GM12878 (cell line): Measurements from ENCODE around the gene SRGAP1. TPM values are rescaled to one million over a fixed set of nuclear protein-coding genes. Genes with fewer than 3 reads are reported as not detected.

ENCODE experiments used
- ATAC-seq: fragments of 200-7000 bp; cut with Tn5 transposase; 3 replicates; pipeline ENCODE4 v1.9.1; 2020; ENCODE audit warnings: mild to moderate bottlenecking, moderate library complexity
- BruUV-seq: library from RNA; stranded (reverse); fragments of 400-500 nt; replicated peaks from 2 replicates; lab custom pipeline; 2021; lab: Mats Ljungman, UMichigan
- CTCF ChIA-PET: fragments of 300-600 bp; sonication (Branson Sonifier 250); formaldehyde crosslinking; extraction: SDS; loops from one replicate; lab custom pipeline; 2021; ENCODE audit warnings: inconsistent platforms; lab: Yijun Ruan, JAX
- POLR2A ChIA-PET: fragments of 350-600 bp; formaldehyde crosslinking; extraction: SDS; loops from one replicate; lab custom pipeline; 2021; ENCODE audit warnings: inconsistent platforms; lab: Charles Lee
- RAD21 ChIA-PET: fragments of 300-600 bp; sonication (Branson Sonifier 250); formaldehyde crosslinking; loops from one replicate; lab custom pipeline; 2023; ENCODE audit warnings: antibody characterized with exemption; ENCODE audit not compliant: unreplicated experiment; lab: Charles Lee
- SMC1A ChIA-PET: fragments of 300-600 bp; sonication (Branson Sonifier 250); formaldehyde crosslinking; loops from one replicate; lab custom pipeline; 2023; ENCODE audit not compliant: unreplicated experiment, uncharacterized antibody; lab: Charles Lee
- DNase-seq: peaks from one replicate; pipeline ENCODE4 v3.0.0-alpha.2; 2011; ENCODE audit warnings: low read depth, low spot score
- FAIRE-seq: peaks from 3 replicates; lab custom pipeline; 2011; peaks lifted over from hg19 to GRCh38; lab: Jason Lieb, UNC
- H2AFZ ChIP-seq: 2 replicates; pipeline ENCODE4 v1.6.0; 2011; ENCODE audit warnings: low read depth, low read length, control low read depth; ENCODE audit not compliant: control insufficient read depth
- H3K27ac ChIP-seq: 2 replicates; pipeline ENCODE4 v1.5.1; 2011; ENCODE audit warnings: control low read depth; ENCODE audit not compliant: control insufficient read depth, insufficient read depth
- H3K27me3 ChIP-seq, 2 experiments: replicated peaks in 1 of 2; 2 replicates each; pipeline versions ENCODE4 v1.6.0 to v1.6.1; 2011; ENCODE audit warnings: low read length in 1 of 2; ENCODE audit not compliant: control insufficient read depth in 2 of 2, insufficient read depth in 2 of 2
- H3K36me3 ChIP-seq, 2 experiments: 2 replicates each; pipeline ENCODE4 v1.5.1; 2011; ENCODE audit warnings: low read length in 1 of 2; ENCODE audit not compliant: control insufficient read depth in 2 of 2, insufficient read depth in 2 of 2
- H3K4me1 ChIP-seq: 2 replicates; pipeline ENCODE4 v1.6.1; 2011; ENCODE audit warnings: mild to moderate bottlenecking, low read length, moderate library complexity, mixed read lengths; ENCODE audit not compliant: control insufficient read depth, insufficient read depth
- H3K4me2 ChIP-seq: 2 replicates; pipeline ENCODE4 v1.6.0; 2011; ENCODE audit warnings: control low read depth; ENCODE audit not compliant: control insufficient read depth, insufficient read depth
- H3K4me3 ChIP-seq: fragments of 200-600 bp; sonication (generic); 2 replicates; pipeline ENCODE4 v1.5.1; 2016
- H3K79me2 ChIP-seq: 2 replicates; pipeline ENCODE4 v1.6.0; 2011; ENCODE audit warnings: low read length; ENCODE audit not compliant: control insufficient read depth, insufficient read depth
- H3K9ac ChIP-seq: 2 replicates; pipeline ENCODE4 v1.8.0; 2011; ENCODE audit warnings: low read length, control low read depth, mixed read lengths; ENCODE audit not compliant: control insufficient read depth, insufficient read depth
- H3K9me3 ChIP-seq: replicated peaks from 3 replicates; pipeline ENCODE4 v1.5.1; 2011; ENCODE audit warnings: mild to moderate bottlenecking, low read length; ENCODE audit not compliant: control insufficient read depth, insufficient read depth
- H4K20me1 ChIP-seq: 2 replicates; pipeline ENCODE4 v1.6.0; 2011; ENCODE audit not compliant: control insufficient read depth, insufficient read depth
- ATF2 ChIP-seq: IDR thresholded peaks from 2 replicates; pipeline ENCODE4 v1.6.1; 2012; ENCODE audit warnings: low read length, inconsistent platforms
- CTCF ChIP-seq, 3 experiments: IDR thresholded peaks in 2 of 3; conservative IDR thresholded peaks in 1 of 3; 2 replicates each; pipeline ENCODE4 v1.5.1; 2011; ENCODE audit warnings: low read depth in 3 of 3, low read length in 3 of 3, mild to moderate bottlenecking in 3 of 3, control low read depth in 2 of 3, moderate library complexity in 2 of 3, inconsistent platforms in 1 of 3, mixed read lengths in 1 of 3; ENCODE audit not compliant: control insufficient read depth in 2 of 3, insufficient read depth in 1 of 3; ENCODE audit errors: extremely low read depth in 1 of 3
- ETV6 ChIP-seq, 2 experiments: fragments of 450-650 bp in 1 of 2; IDR thresholded peaks in 1 of 2; conservative IDR thresholded peaks in 1 of 2; 2 replicates each; pipeline ENCODE4 v1.6.1; 2014; ENCODE audit warnings: antibody characterized with exemption in 1 of 2, borderline replicate concordance in 1 of 2, low read depth in 1 of 2, mild to moderate bottlenecking in 1 of 2, moderate library complexity in 1 of 2
- IKZF2 ChIP-seq, 2 experiments: fragments of 450-650 bp; IDR thresholded peaks; 2 replicates each; pipeline ENCODE4 v1.6.1; 2017; ENCODE audit warnings: mild to moderate bottlenecking in 2 of 2, moderate library complexity in 2 of 2
- RB1 ChIP-seq: fragments of 450-650 bp; formaldehyde crosslinking; IDR thresholded peaks from 2 replicates; pipeline ENCODE4 v1.6.1; 2017; ENCODE audit warnings: mild to moderate bottlenecking, borderline replicate concordance
- TARDBP ChIP-seq: IDR thresholded peaks from 2 replicates; pipeline ENCODE4 v1.6.1; 2016; ENCODE audit warnings: borderline replicate concordance
- ZNF217 ChIP-seq: fragments of 450-650 bp; IDR thresholded peaks from 2 replicates; pipeline ENCODE4 v1.6.1; 2017; ENCODE audit warnings: antibody characterized with exemption, mild to moderate bottlenecking
- ZNF274 ChIP-seq: IDR thresholded peaks from one replicate; pipeline ENCODE4 v1.8.0; 2011; ENCODE audit not compliant: insufficient read length, insufficient read depth
- WGBS: methylation state at CpG from one replicate; pipeline ENCODE4 v1.1.6; 2016; ENCODE audit warnings: low lambda C conversion rate; ENCODE audit not compliant: insufficient replicate concordance, insufficient coverage; ENCODE audit errors: missing lambda C conversion rate; 5-methylcytosine and 5-hydroxymethylcytosine counted together
- in situ Hi-C: fragments of 300-500 bp; cut with MboI; formaldehyde crosslinking; loops from 9 replicates; pipeline ENCODE4 v1.14.3; 2018; ENCODE audit warnings: mixed read lengths
- intact Hi-C: fragments of 100-400 bp; cut with micrococcal nuclease; formaldehyde crosslinking; loops from one replicate; pipeline ENCODE4 v1.14.2; 2022; ENCODE audit not compliant: unreplicated experiment
- polyA plus RNA-seq, 11 experiments: library from polyadenylated mRNA; depleted of rRNA in 4 of 11; unstranded in 6 of 11; stranded (reverse) in 5 of 11; fragments of >200 nt; fragmentation: Nextera tagmentation in 4 of 11; fragmentation: Illumina TruSeq in 1 of 11; extraction: Ambion mirVana in 4 of 11; extraction: Trizol in 1 of 11; gene quantifications; 1 replicate in 1 of 11; 2 replicates in 10 of 11; pipeline versions ENCODE4 v1.2.1 to v1.2.3, GENCODE V29; 2011 to 2016; ENCODE audit warnings: inconsistent platforms in 2 of 11, missing spikeins in 2 of 11, low read depth in 1 of 11
- total RNA-seq, 4 experiments: library from RNA; depleted of rRNA in 3 of 4; stranded (reverse); fragments of >200 nt in 3 of 4; fragmentation: Illumina TruSeq in 1 of 4; extraction: Trizol in 1 of 4; gene quantifications; 2 replicates each; pipeline versions ENCODE4 v1.2.1 to v1.2.3, GENCODE V29; 2013 to 2021
- TF ChIP-seq, protein P1 (sequence below): fragments of 450-650 bp; formaldehyde crosslinking; IDR thresholded peaks from 2 replicates; pipeline ENCODE4 v1.4.0; 2022; ENCODE audit warnings: mild to moderate bottlenecking, moderate library complexity
- TF ChIP-seq, protein P2 (sequence below): fragments of 450-650 bp; IDR thresholded peaks from 2 replicates; pipeline ENCODE4 v1.6.1; 2014; ENCODE audit warnings: mild to moderate bottlenecking

SRGAP1 gene
- total and polyA plus RNA-seq, 10 of the 15 experiments (the other 5 are each of a cell fraction or from before 2014, with no cell fraction given) = 0.16 to 0.85 (median 0.46) TPM

GRCh38 chr12:64139021-64139420, 294.5 kb downstream of the SRGAP1 start (continued):
- TF ChIP-seq CTCF (IDR thresholded peaks at IDR 0.05 in 2 of 3, conservative IDR thresholded peaks at IDR 0.05 in 1 of 3; ENCODE audit: control insufficient read depth in 2 of 3, extremely low read depth in 1 of 3, insufficient read depth in 1 of 3, low read depth in 3 of 3, low read length in 3 of 3) (no peak), ETV6 (conservative IDR thresholded peaks at IDR 0.05 in 1 of 2, IDR thresholded peaks at IDR 0.05 in 1 of 2; ENCODE audit: borderline replicate concordance in 1 of 2, low read depth in 1 of 2) (no peak), RB1 (no peak), TARDBP (no peak), ZNF217 (no peak)

- BruUV-seq = no TSS peak
- Histone ChIP-seq H4K20me1 (no peaks in the 10 kb centered on the region), H3K27ac (no peak overlapping the region), H3K9me3 (no peaks in the 10 kb centered on the region), H3K4me1 (no peaks in the 10 kb centered on the region), H2AFZ (no peak overlapping the region), H3K79me2 (no peaks in the 10 kb centered on the region), H3K27me3 (no peaks in the 10 kb centered on the region), H3K9ac (no peak overlapping the region), H3K4me3 (no peak overlapping the region), H3K4me2 (no peak overlapping the region), H3K36me3 (no peaks in the 10 kb centered on the region)
- ChIA-PET RAD21 (no interaction called here), CTCF (no interaction called here), SMC1A (interaction anchor here (0.6 kb wide), 1 partner anchor 63 kb away, joined by 3 read pairs; no protein-coding TSS in a partner anchor), POLR2A (no interaction called here)
- intact Hi-C loops (no loop called here), in situ Hi-C loops (no loop called here)
- ATAC-seq = no peak
- no peak for FAIRE-seq
- no peak for DNase-seq
- 33% methylated on average over 7 of the region's 7 CpGs for WGBS
- TF ChIP-seq IKZF2 (IDR thresholded peaks at IDR 0.05) = no peak
- TF ChIP-seq, protein P1, sequence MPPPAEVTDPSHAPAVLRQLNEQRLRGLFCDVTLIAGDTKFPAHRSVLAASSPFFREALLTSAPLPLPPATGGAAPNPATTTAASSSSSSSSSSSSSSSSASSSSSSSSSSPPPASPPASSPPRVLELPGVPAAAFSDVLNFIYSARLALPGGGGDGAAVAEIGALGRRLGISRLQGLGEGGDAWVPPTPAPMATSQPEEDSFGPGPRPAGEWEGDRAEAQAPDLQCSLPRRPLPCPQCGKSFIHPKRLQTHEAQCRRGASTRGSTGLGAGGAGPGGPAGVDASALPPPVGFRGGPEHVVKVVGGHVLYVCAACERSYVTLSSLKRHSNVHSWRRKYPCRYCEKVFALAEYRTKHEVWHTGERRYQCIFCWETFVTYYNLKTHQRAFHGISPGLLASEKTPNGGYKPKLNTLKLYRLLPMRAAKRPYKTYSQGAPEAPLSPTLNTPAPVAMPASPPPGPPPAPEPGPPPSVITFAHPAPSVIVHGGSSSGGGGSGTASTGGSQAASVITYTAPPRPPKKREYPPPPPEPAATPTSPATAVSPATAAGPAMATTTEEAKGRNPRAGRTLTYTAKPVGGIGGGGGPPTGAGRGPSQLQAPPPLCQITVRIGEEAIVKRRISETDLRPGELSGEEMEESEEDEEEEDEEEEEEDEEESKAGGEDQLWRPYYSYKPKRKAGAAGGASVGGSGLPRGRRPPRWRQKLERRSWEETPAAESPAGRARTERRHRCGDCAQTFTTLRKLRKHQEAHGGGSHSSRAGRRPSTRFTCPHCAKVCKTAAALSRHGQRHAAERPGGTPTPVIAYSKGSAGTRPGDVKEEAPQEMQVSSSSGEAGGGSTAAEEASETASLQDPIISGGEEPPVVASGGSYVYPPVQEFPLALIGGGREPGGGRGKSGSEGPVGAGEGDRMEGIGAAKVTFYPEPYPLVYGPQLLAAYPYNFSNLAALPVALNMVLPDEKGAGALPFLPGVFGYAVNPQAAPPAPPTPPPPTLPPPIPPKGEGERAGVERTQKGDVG (CRISPR knock-in tag) = no peak
- TF ChIP-seq ATF2 = no peak
- no peak for TF ChIP-seq ZNF274
- TF ChIP-seq, protein P2, sequence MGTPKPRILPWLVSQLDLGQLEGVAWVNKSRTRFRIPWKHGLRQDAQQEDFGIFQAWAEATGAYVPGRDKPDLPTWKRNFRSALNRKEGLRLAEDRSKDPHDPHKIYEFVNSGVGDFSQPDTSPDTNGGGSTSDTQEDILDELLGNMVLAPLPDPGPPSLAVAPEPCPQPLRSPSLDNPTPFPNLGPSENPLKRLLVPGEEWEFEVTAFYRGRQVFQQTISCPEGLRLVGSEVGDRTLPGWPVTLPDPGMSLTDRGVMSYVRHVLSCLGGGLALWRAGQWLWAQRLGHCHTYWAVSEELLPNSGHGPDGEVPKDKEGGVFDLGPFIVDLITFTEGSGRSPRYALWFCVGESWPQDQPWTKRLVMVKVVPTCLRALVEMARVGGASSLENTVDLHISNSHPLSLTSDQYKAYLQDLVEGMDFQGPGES = no peak
Measured at GRCh38 chr12:64142382-64142781, 297.9 kb downstream of the SRGAP1 start.
